Upper lobe of right lung (tissue), 1 donor: ENCODE measurements around the gene SIPA1L3. TPM values are rescaled to one million over a fixed set of nuclear protein-coding genes. Genes with fewer than 3 reads are reported as not detected.

Source experiments
- ATAC-seq: fragments of 200-7000 bp; cut with Tn5 transposase; one replicate; pipeline ENCODE4 v1.9.1; 2020; ENCODE audit warnings: mild to moderate bottlenecking, moderate library complexity
- DNase-seq: peaks from one replicate; pipeline ENCODE4 v3.0.0-alpha.2; 2020
- H3K27ac ChIP-seq: fragments of 200-600 bp; one replicate; pipeline ENCODE4 v1.8.0; 2022
- H3K27me3 ChIP-seq: fragments of 200-600 bp; one replicate; pipeline ENCODE4 v1.8.0; 2022; ENCODE audit warnings: mild to moderate bottlenecking
- H3K36me3 ChIP-seq: fragments of 200-600 bp; one replicate; pipeline ENCODE4 v1.8.0; 2022
- H3K4me1 ChIP-seq: fragments of 200-600 bp; one replicate; pipeline ENCODE4 v1.8.0; 2022
- H3K4me3 ChIP-seq: fragments of 200-600 bp; one replicate; pipeline ENCODE4 v1.8.0; 2022; ENCODE audit warnings: mild to moderate bottlenecking
- H3K9me3 ChIP-seq: fragments of 200-600 bp; one replicate; pipeline ENCODE4 v1.8.0; 2022
- intact Hi-C: fragments of 100-400 bp; cut with DNase I; formaldehyde crosslinking; loops from one replicate; pipeline ENCODE4 v1.11.0; 2022
- total RNA-seq: library from RNA; stranded (reverse); fragmentation: NEBNext Ultra II Directional; extraction: Animal tissue kit (Norgen Biotek cat#: 25700); gene quantifications from one replicate; pipeline ENCODE4 v1.2.1, GENCODE V29; 2021
- TF ChIP-seq, protein P1 (sequence below): fragments of 200-600 bp; IDR thresholded peaks from one replicate; pipeline ENCODE4 v1.8.0; 2022; ENCODE audit warnings: antibody characterized with exemption
- donor health status: DM: no; HTN: yes; CAD: no; lungs with severe emphysema.

Gene SIPA1L3
- total RNA-seq, 1 donor from 2014 or later, result 66.3 TPM

DNA sequence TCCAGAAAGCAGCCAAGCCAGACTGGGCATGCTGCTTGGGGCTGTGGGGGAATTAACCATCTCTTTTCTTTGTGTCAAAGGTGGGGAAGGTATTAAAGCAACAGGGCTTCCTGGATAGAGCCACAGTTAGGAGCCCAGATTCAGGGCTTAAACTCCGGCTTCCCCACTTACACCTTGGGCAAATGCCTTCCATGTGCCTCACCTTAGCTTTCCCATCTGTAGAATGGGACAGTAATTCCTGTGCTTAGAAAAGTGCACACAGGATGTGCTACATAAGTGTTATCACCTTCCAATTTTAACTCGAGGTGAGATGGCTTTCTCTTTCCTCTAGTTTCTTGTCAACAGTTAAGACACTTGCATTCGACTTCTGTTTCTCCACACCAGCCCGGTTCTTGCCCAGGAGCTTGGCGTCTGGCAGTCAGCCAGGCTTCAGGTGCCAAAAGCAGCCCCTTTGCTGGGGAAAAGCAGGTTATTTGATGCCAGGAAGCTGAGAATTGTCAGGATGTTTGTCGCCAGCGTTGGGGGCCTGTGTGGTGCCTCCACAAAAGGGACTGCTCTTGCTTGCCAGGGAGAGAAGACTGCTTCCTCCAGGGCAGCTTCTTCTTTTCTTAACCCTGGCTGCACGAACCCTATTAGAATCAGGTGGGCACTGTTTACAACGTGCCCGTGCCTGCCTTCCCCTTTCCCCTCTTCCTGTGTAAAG is 79.2 kb downstream of the SIPA1L3 start:
- no peak for DNase-seq
- no peak for ATAC-seq
- Histone ChIP-seq H3K36me3 (no peaks in the 10 kb centered on the region), H3K27me3 (no peaks in the 10 kb centered on the region), H3K4me1 (peaks cover 15% of the 10 kb centered on the region), H3K27ac (no peak overlapping the region), H3K4me3 (no peak overlapping the region), H3K9me3 (no peaks in the 10 kb centered on the region)
- intact Hi-C loops, result no loop called here
- TF ChIP-seq, protein P1, sequence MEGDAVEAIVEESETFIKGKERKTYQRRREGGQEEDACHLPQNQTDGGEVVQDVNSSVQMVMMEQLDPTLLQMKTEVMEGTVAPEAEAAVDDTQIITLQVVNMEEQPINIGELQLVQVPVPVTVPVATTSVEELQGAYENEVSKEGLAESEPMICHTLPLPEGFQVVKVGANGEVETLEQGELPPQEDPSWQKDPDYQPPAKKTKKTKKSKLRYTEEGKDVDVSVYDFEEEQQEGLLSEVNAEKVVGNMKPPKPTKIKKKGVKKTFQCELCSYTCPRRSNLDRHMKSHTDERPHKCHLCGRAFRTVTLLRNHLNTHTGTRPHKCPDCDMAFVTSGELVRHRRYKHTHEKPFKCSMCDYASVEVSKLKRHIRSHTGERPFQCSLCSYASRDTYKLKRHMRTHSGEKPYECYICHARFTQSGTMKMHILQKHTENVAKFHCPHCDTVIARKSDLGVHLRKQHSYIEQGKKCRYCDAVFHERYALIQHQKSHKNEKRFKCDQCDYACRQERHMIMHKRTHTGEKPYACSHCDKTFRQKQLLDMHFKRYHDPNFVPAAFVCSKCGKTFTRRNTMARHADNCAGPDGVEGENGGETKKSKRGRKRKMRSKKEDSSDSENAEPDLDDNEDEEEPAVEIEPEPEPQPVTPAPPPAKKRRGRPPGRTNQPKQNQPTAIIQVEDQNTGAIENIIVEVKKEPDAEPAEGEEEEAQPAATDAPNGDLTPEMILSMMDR, result no peak

- no peak overlapping the region for H3K27ac ChIP-seq
- H3K36me3 ChIP-seq, result no peaks in the 10 kb centered on the region
- DNase-seq (no peak), ATAC-seq (no peak)
- H3K27me3 ChIP-seq, result no peaks in the 10 kb centered on the region
- H3K4me1 ChIP-seq, result peaks cover 23% of the 10 kb centered on the region
- intact Hi-C loops, result no loop called here
- no peak overlapping the region for H3K4me3 ChIP-seq
- TF ChIP-seq, protein P1, result no peak
- no peaks in the 10 kb centered on the region for H3K9me3 ChIP-seq
Observed at GRCh38 chr19:37987356-37988332, 80.6 kb downstream of the SIPA1L3 start.

DNA sequence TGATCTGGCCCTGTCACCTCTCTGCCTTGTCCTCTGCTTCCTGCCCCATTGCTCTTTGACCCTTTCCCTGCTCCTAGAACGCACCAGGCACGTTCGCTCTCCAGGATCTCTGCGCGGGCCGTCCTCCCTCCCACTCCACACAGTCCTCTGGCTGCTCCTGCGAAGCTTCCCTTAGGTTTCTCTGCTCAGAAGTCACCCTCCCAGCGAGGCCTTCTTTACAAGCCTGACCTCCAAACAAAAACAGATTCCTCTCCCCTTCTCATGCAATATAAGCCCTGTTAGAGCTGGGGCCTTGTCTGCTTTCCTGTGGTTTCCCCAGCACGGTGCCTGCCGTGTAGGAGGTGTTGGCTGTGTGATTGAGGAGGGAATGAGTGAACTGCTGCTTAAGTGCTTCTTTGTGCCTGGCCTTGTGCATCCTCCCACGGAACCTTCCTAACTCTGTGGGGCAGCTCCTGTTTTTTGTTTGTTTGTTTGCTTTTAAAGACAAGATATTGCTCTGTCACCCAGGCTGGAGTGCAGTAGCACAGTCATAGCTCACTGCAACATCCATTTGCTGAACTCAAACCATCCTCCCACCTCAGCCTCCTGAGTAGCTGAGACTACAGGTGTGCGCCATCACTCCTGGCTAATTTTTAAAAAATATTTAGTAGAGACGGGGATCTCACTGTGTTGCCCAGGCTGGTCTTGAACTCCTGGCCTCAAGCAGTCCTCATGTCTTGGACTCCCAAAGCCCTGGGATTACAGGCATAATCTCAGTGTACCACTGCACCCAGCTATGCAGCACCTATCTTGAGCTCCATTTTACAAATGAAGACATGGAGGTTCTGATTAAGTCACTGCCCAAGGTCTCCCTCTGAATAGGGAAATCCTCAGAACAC is 82.0 kb downstream of the SIPA1L3 start:
- TF ChIP-seq, protein P1, result no peak
- no peaks in the 10 kb centered on the region for H3K27me3 ChIP-seq
- H3K4me1 ChIP-seq, result peaks cover 23% of the 10 kb centered on the region
- no peak overlapping the region for H3K4me3 ChIP-seq
- H3K36me3 ChIP-seq, result no peaks in the 10 kb centered on the region
- no peak overlapping the region for H3K27ac ChIP-seq
- H3K9me3 ChIP-seq, result no peaks in the 10 kb centered on the region
- DNase-seq (no peak), ATAC-seq (no peak)
- intact Hi-C loops, result no loop called here

GRCh38 chr19:37989855-37990254 is 82.8 kb downstream of the SIPA1L3 start:
- peaks cover 23% of the 10 kb centered on the region for H3K4me1 ChIP-seq
- no peak overlapping the region for H3K27ac ChIP-seq
- TF ChIP-seq, protein P1, result no peak
- H3K27me3 ChIP-seq, result no peaks in the 10 kb centered on the region
- H3K4me3 ChIP-seq, result no peak overlapping the region
- H3K9me3 ChIP-seq, result no peaks in the 10 kb centered on the region
- intact Hi-C loops, result no loop called here
- ATAC-seq (no peak), DNase-seq (peak; percentile 64)
- H3K36me3 ChIP-seq, result no peaks in the 10 kb centered on the region

DNA sequence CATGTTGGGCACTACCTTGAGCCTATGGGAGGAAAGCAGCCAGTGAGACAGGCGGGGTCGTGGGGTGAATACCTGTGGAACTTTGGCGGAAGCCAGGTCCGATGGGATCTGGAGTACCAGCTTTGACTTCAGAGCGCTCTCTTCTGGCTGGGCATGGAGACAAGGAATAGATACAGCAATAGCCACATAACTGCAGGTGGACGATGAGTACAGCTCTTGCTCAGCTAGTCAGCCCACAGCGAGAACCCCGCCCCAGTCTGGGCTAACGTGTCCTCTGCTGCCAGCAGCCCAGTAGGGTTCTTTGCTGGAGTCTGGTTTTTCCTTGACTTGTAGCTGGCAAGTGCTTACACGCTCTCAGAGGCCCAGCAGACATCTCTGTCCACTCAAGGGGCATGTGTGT is 83.4 kb downstream of the SIPA1L3 start:
- intact Hi-C loops, result no loop called here
- DNase-seq, result peak; percentile 73
- Histone ChIP-seq H3K36me3 (no peaks in the 10 kb centered on the region), H3K4me1 (peaks cover 23% of the 10 kb centered on the region), H3K9me3 (no peaks in the 10 kb centered on the region), H3K27me3 (no peaks in the 10 kb centered on the region), H3K27ac (peak overlapping the region; percentile 30), H3K4me3 (no peak overlapping the region)
- TF ChIP-seq, protein P1, result no peak
- ATAC-seq, result peak; percentile 64
